GM10266 (cell line): Measurements from ENCODE around the gene TFPI2.

ENCODE experiments used
- DNase-seq: peaks from one replicate; pipeline ENCODE4 v3.0.0; 2012; ENCODE audit errors: extremely low spot score
- TF ChIP-seq, protein P1 (sequence below): IDR thresholded peaks from 2 replicates; pipeline ENCODE4 v1.5.1; 2012; ENCODE audit warnings: mild to moderate bottlenecking, low read depth; ENCODE audit not compliant: control insufficient read depth, insufficient read depth; ENCODE audit errors: missing control alignments

TFPI2 gene

DNA sequence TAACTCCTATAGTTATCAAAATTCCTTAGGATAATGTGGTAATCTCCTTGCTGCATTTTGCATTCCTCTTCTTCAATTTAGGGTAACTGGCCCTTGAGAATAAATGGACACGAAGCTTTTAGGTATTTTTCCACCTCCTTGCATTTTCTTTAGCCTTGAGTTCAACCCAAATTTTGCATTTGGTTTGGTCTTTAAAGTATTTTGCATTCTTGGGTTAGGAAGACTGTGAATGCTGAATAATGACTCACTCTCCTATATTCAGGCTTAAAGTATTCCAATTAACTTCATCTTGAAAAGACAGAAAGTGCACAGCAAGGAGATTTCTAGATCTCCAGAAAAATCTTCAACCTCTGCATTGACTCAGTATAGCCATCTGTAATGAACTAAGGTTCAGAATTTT is 47.3 kb downstream of the TFPI2 start:
- no peak for DNase-seq
- TF ChIP-seq, protein P1, sequence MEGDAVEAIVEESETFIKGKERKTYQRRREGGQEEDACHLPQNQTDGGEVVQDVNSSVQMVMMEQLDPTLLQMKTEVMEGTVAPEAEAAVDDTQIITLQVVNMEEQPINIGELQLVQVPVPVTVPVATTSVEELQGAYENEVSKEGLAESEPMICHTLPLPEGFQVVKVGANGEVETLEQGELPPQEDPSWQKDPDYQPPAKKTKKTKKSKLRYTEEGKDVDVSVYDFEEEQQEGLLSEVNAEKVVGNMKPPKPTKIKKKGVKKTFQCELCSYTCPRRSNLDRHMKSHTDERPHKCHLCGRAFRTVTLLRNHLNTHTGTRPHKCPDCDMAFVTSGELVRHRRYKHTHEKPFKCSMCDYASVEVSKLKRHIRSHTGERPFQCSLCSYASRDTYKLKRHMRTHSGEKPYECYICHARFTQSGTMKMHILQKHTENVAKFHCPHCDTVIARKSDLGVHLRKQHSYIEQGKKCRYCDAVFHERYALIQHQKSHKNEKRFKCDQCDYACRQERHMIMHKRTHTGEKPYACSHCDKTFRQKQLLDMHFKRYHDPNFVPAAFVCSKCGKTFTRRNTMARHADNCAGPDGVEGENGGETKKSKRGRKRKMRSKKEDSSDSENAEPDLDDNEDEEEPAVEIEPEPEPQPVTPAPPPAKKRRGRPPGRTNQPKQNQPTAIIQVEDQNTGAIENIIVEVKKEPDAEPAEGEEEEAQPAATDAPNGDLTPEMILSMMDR = no peak

DNA sequence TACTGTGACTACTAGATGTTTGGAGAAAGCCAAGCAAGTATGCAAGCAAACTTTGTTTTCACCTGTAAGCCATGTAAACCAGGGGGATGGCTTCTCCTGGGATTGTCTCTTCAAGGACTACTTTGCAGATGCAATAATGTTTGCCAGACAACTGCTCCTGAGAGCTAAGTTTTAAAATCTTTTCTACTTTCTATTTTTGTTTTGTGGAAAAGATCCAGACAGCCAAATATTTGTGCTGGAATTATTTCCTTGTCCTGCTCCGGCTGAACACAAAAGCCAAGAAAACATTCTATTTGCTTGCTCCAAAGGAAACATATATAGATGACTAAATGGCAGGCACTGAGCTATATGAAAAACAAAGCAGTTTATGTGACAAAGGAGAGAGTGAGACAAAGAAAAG is 51.6 kb downstream of the TFPI2 start:
- TF ChIP-seq, protein P1 = no peak
- no peak for DNase-seq

DNA sequence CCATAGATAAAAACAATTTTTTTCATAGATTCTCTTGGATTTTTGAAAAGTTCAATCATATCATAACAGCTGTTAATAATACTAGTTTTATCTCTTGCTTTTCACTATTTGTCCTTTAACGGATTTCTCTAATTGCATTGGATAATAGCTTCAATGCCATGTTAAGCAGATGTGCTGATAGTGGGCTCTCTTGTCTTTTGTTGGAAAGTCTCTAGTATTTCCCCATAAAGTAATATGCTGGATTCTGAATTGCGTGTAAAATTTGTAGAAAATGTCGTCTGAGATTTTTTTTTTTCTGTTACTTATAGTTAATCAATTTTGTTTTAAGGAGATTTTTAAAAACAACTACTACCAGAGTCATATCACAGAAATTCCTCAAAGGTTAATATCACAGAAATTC is 53.3 kb downstream of the TFPI2 start:
- DNase-seq = no peak
- TF ChIP-seq, protein P1 = no peak

DNA sequence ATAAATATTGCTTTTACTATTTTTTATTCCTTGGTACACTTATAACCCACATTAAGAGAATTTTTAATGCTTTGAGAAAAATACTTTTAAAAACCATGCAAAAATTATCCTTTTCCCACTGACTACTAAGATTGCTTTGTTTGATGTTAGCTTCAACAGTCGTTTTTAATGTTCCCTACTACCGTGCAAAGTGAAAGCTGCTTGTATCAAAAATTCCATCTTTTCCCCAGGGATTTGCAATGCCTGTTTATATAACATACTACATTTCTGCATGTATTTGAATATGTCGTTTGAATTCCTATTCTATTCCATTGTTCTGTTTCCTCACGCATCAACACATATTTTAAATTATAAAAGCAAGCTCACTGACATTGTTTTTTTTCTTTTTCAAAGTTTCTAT is 54.4 kb downstream of the TFPI2 start:
- TF ChIP-seq, protein P1 = no peak
- DNase-seq = no peak

DNA sequence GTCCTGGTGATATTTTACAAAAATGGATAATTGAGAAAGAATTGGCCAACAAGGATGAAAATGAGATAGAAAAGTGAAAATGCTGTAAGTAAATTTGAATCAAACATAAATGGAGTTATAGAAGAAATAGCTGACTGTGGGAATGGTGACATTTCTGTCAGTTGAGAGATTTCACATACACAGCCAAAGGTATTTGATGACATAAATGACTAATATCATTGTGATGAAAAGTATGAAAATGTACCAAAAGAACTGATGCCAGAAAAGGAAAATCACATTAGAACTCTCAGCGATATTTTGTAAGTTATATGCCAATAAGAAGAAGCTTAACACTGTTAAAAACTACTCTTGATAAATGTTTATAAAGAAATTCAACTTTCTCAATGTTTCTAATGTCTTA is 54.9 kb downstream of the TFPI2 start:
- DNase-seq = no peak
- TF ChIP-seq, protein P1 = no peak
